NCI-H146 (cell line): Measurements from ENCODE around the gene SNCAIP.

ENCODE experiments used
- DNase-seq: peaks from one replicate; lab custom pipeline; 2025; lab: John Stamatoyannopoulos, UW

The SNCAIP gene

DNA sequence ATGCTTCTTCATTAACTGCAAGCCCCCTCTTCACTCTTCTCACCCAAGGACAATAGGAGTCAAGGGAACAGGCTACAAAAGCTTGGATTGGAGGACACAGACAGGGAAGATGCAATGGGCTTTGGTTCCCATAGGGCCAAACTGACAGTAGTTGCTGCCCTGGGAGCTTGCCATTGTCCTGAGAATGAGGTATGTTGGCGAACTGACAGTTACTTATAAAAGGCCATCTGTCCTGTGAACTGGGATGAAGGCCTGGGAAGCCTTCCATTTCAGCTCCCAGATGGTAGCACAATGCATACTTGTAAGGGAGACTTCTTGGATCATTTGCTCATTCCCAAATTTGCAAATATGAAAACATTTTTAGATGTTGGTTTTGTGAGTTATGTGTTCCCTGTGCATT lies 88.9 kb downstream of the SNCAIP start:
- DNase-seq, result no peak

DNA sequence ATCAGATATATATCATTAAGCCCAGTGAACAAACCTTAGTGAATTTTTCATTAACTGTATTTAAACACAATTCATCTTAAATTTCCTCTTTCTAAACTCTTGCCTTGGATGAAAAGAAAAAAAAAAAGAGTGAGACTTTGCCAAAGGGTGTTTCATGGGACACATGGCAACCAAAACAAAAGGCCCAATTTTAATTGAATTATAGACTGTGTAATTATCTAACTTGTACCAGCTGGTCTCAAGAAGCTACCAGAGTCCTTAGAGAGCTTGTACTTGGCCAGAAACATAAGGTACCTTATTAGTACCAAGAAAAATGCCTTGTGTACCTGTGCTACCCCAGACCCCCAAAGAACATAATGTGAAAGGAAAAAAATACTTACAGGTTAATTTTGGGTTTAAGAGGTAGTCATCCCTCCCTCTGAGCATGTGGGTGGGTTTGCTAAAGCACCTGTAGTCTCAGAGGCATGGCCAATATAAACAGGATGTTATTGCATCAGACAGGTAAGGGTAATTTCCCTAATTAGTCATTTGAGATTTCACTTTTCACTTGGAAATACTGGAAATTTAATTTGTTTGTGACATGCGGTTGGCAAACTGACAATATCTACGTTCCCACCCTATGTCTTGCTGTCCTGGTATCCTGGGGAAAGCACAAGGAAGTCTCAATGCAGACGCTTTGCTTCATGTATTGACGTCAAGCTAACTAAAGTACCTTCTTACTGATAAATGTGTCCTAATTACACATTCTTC lies 90.1 kb downstream of the SNCAIP start:
- DNase-seq, result peak; percentile 30

- peak; percentile 46 for DNase-seq
These were observed 91.1 kb downstream of the SNCAIP start for GRCh38 chr5:122402955-122403685.

- no peak for DNase-seq
These were observed 92.0 kb downstream of the SNCAIP start for GRCh38 chr5:122404018-122404417.

DNA sequence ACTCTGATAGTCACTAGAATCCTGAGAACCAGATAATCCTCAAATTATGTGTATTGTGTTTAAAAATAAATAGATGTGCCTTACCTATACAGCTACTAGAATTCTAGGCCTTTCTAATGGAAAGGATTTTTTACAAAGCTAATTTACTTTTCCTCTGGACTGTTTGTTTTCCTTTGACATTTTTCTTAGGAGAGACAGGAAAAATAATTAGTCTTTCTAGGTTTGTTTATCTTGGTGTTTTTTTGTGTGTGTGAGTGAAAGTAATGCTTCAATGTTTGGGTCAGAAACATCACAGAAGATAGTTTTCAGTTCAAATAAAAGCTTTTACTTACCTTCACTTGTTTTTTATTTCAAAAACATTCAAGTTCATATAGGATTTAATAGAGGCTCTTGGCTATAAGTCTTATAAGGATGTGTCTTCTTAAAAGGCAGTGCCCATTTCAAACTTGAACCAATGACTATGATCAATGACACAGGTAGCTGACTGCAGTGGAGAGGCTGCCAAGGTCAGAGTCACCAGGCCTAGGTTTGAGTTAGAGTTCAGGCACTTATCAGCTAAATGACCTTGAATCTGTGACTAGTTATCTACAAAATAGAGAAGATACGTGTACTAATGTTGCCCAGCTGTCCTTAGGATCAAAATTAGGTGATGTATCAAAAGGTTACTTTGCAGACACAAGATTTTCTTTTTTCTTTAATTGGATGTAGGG lies 92.8 kb downstream of the SNCAIP start:
- DNase-seq, result no peak

DNA sequence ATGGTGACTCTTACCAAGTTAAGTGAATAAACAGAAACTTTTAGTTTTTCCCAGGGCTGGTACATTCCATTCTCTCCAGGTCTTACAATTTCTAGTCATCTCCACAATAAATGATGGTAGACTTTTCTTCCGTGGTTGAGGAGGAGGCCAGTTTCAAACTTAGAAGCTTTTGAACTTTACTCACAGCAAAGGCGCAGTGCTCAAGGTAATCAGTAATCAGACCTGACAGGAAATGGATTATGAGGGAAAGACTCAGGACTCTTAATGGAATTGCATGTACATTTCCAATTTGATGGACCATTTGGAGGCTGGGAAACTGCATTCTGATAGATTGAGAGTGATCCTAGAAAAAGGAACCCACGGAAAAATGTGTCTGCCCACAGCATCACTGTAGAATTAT lies 93.7 kb downstream of the SNCAIP start:
- DNase-seq, result no peak

DNA sequence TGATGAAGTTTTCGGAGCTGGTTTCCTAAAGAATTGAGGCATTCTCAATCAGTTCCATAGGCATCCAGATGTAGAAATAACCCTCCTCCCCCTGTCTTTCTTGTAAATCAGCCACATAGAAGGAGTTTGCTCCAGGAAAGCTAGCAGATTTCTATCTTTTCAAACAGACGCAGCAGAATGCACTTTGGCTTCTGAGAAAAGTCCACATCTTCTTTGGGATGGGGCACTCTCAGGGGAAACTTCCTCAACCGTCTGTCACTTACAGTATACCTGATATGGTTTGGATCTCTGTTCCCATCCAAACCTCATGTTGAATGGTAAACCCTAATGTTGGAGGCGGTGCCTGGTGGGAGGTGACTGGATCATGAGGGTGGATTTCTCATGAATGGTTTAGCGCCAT lies 94.1 kb downstream of the SNCAIP start:
- DNase-seq, result no peak

GRCh38 chr5:122408592-122409224 lies 96.7 kb downstream of the SNCAIP start:
- DNase-seq, result no peak

DNA sequence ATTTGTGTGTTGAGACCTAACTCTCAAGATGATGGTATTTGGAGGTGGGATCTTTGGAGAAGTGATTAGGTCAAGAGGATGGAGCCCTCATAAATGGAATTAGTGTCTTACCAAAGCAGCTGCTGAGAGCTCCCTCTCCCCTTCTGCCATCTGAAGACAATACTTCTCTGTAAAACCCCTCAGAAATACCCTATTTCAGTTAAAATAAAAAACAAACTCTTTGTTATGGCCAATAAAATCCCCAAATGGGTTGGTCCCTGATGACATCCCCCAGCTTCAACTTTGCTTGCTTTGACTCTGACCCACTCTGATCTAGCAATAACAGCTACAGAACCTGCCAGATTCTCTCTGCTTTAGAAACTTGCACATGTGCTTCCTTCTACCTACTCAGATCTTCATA lies 100.9 kb downstream of the SNCAIP start:
- no peak for DNase-seq

- no peak for DNase-seq
These were observed 101.7 kb downstream of the SNCAIP start for GRCh38 chr5:122413722-122414121.

GRCh38 chr5:122415030-122415800 lies 103.2 kb downstream of the SNCAIP start:
- peak; percentile 51 for DNase-seq

DNA sequence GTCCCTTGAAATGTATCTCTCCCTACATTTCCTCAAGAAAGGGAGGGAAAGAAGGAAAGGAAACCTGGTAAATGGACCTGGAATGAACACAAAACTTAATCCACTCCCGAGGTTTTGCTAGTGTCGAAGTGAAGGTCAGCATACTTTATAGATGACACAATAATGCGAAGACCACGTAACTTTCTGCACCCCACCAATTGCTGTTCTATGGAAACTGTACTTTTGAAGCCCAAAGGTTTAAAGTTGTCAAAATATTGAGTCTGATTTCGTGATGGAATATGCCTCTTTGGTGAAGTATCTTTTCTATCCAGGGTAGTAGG lies 103.7 kb downstream of the SNCAIP start:
- no peak for DNase-seq

- peak; percentile 60 for DNase-seq
These were observed 107.3 kb downstream of the SNCAIP start for GRCh38 chr5:122419142-122419894.

DNA sequence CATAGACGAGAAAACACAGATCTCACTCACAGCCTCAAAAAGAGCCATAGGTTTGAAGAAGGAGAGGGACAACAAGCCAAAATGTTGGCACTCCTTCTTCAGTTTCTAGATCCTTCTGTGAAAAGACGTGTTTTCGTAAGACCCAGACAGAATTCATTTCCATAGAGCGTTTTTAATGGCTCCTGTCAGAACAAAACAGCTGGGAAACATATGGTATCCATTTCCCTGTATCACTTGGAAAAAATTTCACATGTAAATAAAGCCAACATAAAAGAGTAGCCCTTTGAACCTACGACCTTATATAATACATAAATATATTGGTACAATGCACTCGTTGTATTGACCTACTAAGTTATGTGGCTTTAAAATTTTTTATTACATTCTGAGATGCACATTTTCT lies 108.1 kb downstream of the SNCAIP start:
- DNase-seq, result no peak

- no peak for DNase-seq
These were observed 108.7 kb downstream of the SNCAIP start for GRCh38 chr5:122420537-122421236.

DNA sequence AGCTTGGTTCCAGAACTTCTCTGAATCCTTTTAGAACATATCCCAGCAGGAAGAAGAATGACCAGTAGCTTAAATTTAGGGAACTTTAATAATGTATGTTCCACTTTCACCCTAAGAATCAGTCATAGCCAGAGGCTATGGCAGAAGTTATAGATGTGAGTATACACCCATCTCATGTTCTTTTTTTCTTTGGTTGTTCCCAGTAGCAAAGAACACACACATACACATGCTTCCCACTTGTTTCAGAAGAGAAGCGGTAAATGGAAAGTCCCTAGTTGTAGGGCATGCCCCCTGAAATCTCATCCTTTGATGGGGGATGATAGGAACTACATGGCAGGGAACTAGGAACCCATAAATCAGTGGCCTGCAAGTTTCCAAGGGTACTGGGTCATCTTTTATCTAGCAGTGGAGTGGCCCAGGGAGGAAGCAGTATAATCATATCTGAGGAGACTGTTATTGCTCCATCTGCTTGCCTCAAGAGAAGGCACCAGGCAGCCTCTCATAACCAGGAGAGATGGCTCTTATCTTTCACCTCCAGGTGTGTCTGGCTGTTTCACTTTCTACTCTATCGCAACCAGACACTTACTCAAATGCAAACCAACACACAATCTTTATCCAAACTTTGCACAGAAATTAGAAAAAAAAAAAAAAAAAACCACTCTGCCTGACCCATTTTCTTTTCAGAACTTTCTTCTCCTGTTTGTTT lies 109.5 kb downstream of the SNCAIP start:
- no peak for DNase-seq

- no peak for DNase-seq
These were observed 111.2 kb downstream of the SNCAIP start for GRCh38 chr5:122423221-122423620.

GRCh38 chr5:122424132-122424531 lies 112.1 kb downstream of the SNCAIP start:
- no peak for DNase-seq

DNA sequence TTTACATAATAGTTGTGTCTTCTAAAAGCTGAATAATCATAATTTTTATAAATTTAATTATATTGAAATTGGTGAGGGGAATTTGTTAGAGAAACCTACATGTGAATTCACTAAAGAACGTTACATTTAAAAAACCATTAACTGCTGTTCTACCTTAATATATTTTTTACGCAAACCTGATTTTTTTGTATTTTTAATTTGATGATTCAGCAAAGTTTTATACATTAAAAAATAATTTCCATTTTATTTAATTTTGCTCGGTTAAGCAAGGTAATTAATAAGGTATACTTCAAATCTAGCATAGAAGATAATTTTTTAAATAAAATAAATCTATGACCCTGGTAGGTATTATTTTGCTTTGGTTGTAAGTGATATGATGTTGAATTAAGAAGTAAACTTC lies 114.3 kb downstream of the SNCAIP start:
- DNase-seq, result no peak

DNA sequence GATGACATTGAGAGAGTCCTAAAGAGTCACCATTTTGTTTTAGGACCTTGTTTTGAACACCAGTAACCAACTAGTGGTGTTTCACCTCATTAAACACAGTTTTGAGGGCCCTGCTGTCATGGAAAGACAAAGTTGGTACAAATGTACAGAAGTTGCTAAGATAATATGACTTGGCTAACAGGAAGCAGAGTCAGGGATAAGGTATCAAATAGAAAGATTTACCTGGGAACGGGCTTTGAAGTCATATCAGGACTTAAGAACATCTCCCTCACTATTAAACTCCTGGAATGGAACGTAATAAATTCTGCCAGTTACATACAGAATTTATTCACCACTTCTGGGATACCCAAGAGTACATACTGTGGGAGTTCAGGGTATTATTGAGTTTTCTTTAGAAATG lies 115.6 kb downstream of the SNCAIP start:
- no peak for DNase-seq
